GM12878 (cell line): ENCODE results near the gene ATF2. TPM values are rescaled to one million over a fixed set of nuclear protein-coding genes. Genes with fewer than 3 reads are reported as not detected.

Experiments used
- ATAC-seq: fragments of 200-7000 bp; cut with Tn5 transposase; 3 replicates; pipeline ENCODE4 v1.9.1; 2020; ENCODE audit warnings: mild to moderate bottlenecking, moderate library complexity
- BruUV-seq: library from RNA; stranded (reverse); fragments of 400-500 nt; replicated peaks from 2 replicates; lab custom pipeline; 2021; lab: Mats Ljungman, UMichigan
- CTCF ChIA-PET: fragments of 300-600 bp; sonication (Branson Sonifier 250); formaldehyde crosslinking; extraction: SDS; loops from one replicate; lab custom pipeline; 2021; ENCODE audit warnings: inconsistent platforms; lab: Yijun Ruan, JAX
- POLR2A ChIA-PET: fragments of 350-600 bp; formaldehyde crosslinking; extraction: SDS; loops from one replicate; lab custom pipeline; 2021; ENCODE audit warnings: inconsistent platforms; lab: Charles Lee
- RAD21 ChIA-PET: fragments of 300-600 bp; sonication (Branson Sonifier 250); formaldehyde crosslinking; loops from one replicate; lab custom pipeline; 2023; ENCODE audit warnings: antibody characterized with exemption; ENCODE audit not compliant: unreplicated experiment; lab: Charles Lee
- SMC1A ChIA-PET: fragments of 300-600 bp; sonication (Branson Sonifier 250); formaldehyde crosslinking; loops from one replicate; lab custom pipeline; 2023; ENCODE audit not compliant: unreplicated experiment, uncharacterized antibody; lab: Charles Lee
- DNase-seq: peaks from one replicate; pipeline ENCODE4 v3.0.0-alpha.2; 2011; ENCODE audit warnings: low read depth, low spot score
- FAIRE-seq: peaks from 3 replicates; lab custom pipeline; 2011; peaks lifted over from hg19 to GRCh38; lab: Jason Lieb, UNC
- H2AFZ ChIP-seq: 2 replicates; pipeline ENCODE4 v1.6.0; 2011; ENCODE audit warnings: low read depth, low read length, control low read depth; ENCODE audit not compliant: control insufficient read depth
- H3K27ac ChIP-seq: 2 replicates; pipeline ENCODE4 v1.5.1; 2011; ENCODE audit warnings: control low read depth; ENCODE audit not compliant: control insufficient read depth, insufficient read depth
- H3K27me3 ChIP-seq, 2 experiments: replicated peaks in 1 of 2; 2 replicates each; pipeline versions ENCODE4 v1.6.0 to v1.6.1; 2011; ENCODE audit warnings: low read length in 1 of 2; ENCODE audit not compliant: control insufficient read depth in 2 of 2, insufficient read depth in 2 of 2
- H3K36me3 ChIP-seq, 2 experiments: 2 replicates each; pipeline ENCODE4 v1.5.1; 2011; ENCODE audit warnings: low read length in 1 of 2; ENCODE audit not compliant: control insufficient read depth in 2 of 2, insufficient read depth in 2 of 2
- H3K4me1 ChIP-seq: 2 replicates; pipeline ENCODE4 v1.6.1; 2011; ENCODE audit warnings: mild to moderate bottlenecking, low read length, moderate library complexity, mixed read lengths; ENCODE audit not compliant: control insufficient read depth, insufficient read depth
- H3K4me2 ChIP-seq: 2 replicates; pipeline ENCODE4 v1.6.0; 2011; ENCODE audit warnings: control low read depth; ENCODE audit not compliant: control insufficient read depth, insufficient read depth
- H3K4me3 ChIP-seq: fragments of 200-600 bp; sonication (generic); 2 replicates; pipeline ENCODE4 v1.5.1; 2016
- H3K79me2 ChIP-seq: 2 replicates; pipeline ENCODE4 v1.6.0; 2011; ENCODE audit warnings: low read length; ENCODE audit not compliant: control insufficient read depth, insufficient read depth
- H3K9ac ChIP-seq: 2 replicates; pipeline ENCODE4 v1.8.0; 2011; ENCODE audit warnings: low read length, control low read depth, mixed read lengths; ENCODE audit not compliant: control insufficient read depth, insufficient read depth
- H3K9me3 ChIP-seq: replicated peaks from 3 replicates; pipeline ENCODE4 v1.5.1; 2011; ENCODE audit warnings: mild to moderate bottlenecking, low read length; ENCODE audit not compliant: control insufficient read depth, insufficient read depth
- H4K20me1 ChIP-seq: 2 replicates; pipeline ENCODE4 v1.6.0; 2011; ENCODE audit not compliant: control insufficient read depth, insufficient read depth
- ATF7 ChIP-seq: fragments of 450-650 bp; IDR thresholded peaks from 2 replicates; pipeline ENCODE4 v1.6.1; 2016; ENCODE audit warnings: low read depth, mild to moderate bottlenecking
- CHD1 ChIP-seq: IDR thresholded peaks from 2 replicates; pipeline ENCODE4 v1.6.1; 2012; ENCODE audit warnings: low read depth, low read length, improper control_type of control experiment
- CHD4 ChIP-seq: fragments of 200-600 bp; sonication (generic); IDR thresholded peaks from 2 replicates; pipeline ENCODE4 v1.6.1; 2016; ENCODE audit warnings: mild to moderate bottlenecking
- DPF2 ChIP-seq: fragments of 450-650 bp; IDR thresholded peaks from 2 replicates; pipeline ENCODE4 v1.6.1; 2017; ENCODE audit warnings: mild to moderate bottlenecking
- HDGF ChIP-seq: fragments of 450-650 bp; IDR thresholded peaks from 2 replicates; pipeline ENCODE4 v1.6.1; 2016; ENCODE audit warnings: antibody characterized with exemption
- IRF4 ChIP-seq: IDR thresholded peaks from 2 replicates; pipeline ENCODE4 v1.6.1; 2011; ENCODE audit warnings: low read depth, low read length
- LARP7 ChIP-seq: fragments of 450-650 bp; IDR thresholded peaks from 2 replicates; pipeline ENCODE4 v1.6.1; 2017; ENCODE audit warnings: mild to moderate bottlenecking
- NBN ChIP-seq: fragments of 450-650 bp; IDR thresholded peaks from 2 replicates; pipeline ENCODE4 v1.6.1; 2016
- PAX5 ChIP-seq: IDR thresholded peaks from 2 replicates; pipeline ENCODE4 v1.6.1; 2011; ENCODE audit warnings: low read depth, low read length, borderline replicate concordance
- SRF ChIP-seq, 2 experiments: IDR thresholded peaks; 2 replicates each; pipeline ENCODE4 v1.6.1; 2011; ENCODE audit warnings: low read depth in 2 of 2, low read length in 2 of 2, mild to moderate bottlenecking in 1 of 2, moderate library complexity in 1 of 2
- WGBS: methylation state at CpG from one replicate; pipeline ENCODE4 v1.1.6; 2016; ENCODE audit warnings: low lambda C conversion rate; ENCODE audit not compliant: insufficient replicate concordance, insufficient coverage; ENCODE audit errors: missing lambda C conversion rate; 5-methylcytosine and 5-hydroxymethylcytosine counted together
- in situ Hi-C: fragments of 300-500 bp; cut with MboI; formaldehyde crosslinking; loops from 9 replicates; pipeline ENCODE4 v1.14.3; 2018; ENCODE audit warnings: mixed read lengths
- intact Hi-C: fragments of 100-400 bp; cut with micrococcal nuclease; formaldehyde crosslinking; loops from one replicate; pipeline ENCODE4 v1.14.2; 2022; ENCODE audit not compliant: unreplicated experiment
- polyA plus RNA-seq, 11 experiments: library from polyadenylated mRNA; depleted of rRNA in 4 of 11; unstranded in 6 of 11; stranded (reverse) in 5 of 11; fragments of >200 nt; fragmentation: Nextera tagmentation in 4 of 11; fragmentation: Illumina TruSeq in 1 of 11; extraction: Ambion mirVana in 4 of 11; extraction: Trizol in 1 of 11; gene quantifications; 1 replicate in 1 of 11; 2 replicates in 10 of 11; pipeline versions ENCODE4 v1.2.1 to v1.2.3, GENCODE V29; 2011 to 2016; ENCODE audit warnings: inconsistent platforms in 2 of 11, missing spikeins in 2 of 11, low read depth in 1 of 11
- total RNA-seq, 4 experiments: library from RNA; depleted of rRNA in 3 of 4; stranded (reverse); fragments of >200 nt in 3 of 4; fragmentation: Illumina TruSeq in 1 of 4; extraction: Trizol in 1 of 4; gene quantifications; 2 replicates each; pipeline versions ENCODE4 v1.2.1 to v1.2.3, GENCODE V29; 2013 to 2021
- TF ChIP-seq, protein P1 (sequence below): IDR thresholded peaks from 2 replicates; pipeline ENCODE4 v1.6.1; 2012; ENCODE audit warnings: low read length, inconsistent platforms
- TF ChIP-seq, protein P2 (sequence below): fragments of 150-350 bp; IDR thresholded peaks from 2 replicates; pipeline ENCODE4 v1.6.1; 2016; ENCODE audit warnings: low read depth, low read length
- TF ChIP-seq, protein P3 (sequence below): fragments of 450-650 bp; IDR thresholded peaks from 2 replicates; pipeline ENCODE4 v1.6.1; 2016; ENCODE audit warnings: mild to moderate bottlenecking, moderate library complexity, borderline replicate concordance
- TF ChIP-seq, protein P4 (sequence below): IDR thresholded peaks from 2 replicates; pipeline ENCODE4 v1.6.1; 2012; ENCODE audit warnings: mild to moderate bottlenecking, low read depth, low read length

Gene ATF2
- total and polyA plus RNA-seq, 10 of the 15 experiments (the other 5 are each of a cell fraction or from before 2014, with no cell fraction given) = 10.3 to 78.0 (median 36.0) TPM

DNA sequence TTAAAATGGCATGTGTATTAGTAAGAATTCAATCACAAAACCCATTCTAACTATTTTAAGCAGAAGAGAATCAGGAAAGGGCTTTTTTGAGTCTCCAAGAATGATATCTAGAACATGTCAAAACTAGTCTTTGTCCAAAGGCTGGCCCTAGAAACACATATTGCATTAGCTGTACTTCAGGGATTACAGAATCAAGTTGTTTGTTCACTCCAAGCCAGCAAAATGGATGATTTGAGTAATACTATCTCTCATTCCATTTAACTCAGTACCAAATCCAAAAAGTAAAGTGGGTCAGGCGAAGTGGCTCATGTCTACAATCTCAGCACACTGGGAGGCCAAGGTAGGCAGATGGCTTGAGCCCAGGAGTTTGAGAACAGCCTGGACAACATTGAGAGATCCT is 41.3 kb downstream of the ATF2 start:
- Histone ChIP-seq H2AFZ (no peak overlapping the region), H3K4me2 (no peak overlapping the region), H3K9me3 (no peaks in the 10 kb centered on the region), H3K79me2 (no peaks in the 10 kb centered on the region; the same call in 1 of the 2 replicates), H3K27ac (no peak overlapping the region), H3K9ac (no peak overlapping the region), H3K4me3 (no peak overlapping the region), H3K4me1 (no peaks in the 10 kb centered on the region), H3K27me3 (no peaks in the 10 kb centered on the region), H4K20me1 (no peaks in the 10 kb centered on the region), H3K36me3 (peaks cover 0 to 27% of the 10 kb centered on the region in 2 experiments; a peak in 2 of 4 replicates)
- in situ Hi-C loops (no loop called here), intact Hi-C loops (no loop called here)
- no TSS peak for BruUV-seq
- WGBS = 97% methylated on average over 1 of the region's 1 CpG
- CTCF ChIA-PET = interaction anchor here (1.5 kb wide), 1 partner anchor 10 kb away, joined by 5 read pairs; no protein-coding TSS in a partner anchor
- DNase-seq = no peak
- RAD21 ChIA-PET = no interaction called here
- FAIRE-seq = no peak
- POLR2A ChIA-PET = no interaction called here
- SMC1A ChIA-PET = no interaction called here
- no peak for ATAC-seq
- TF ChIP-seq, protein P1, sequence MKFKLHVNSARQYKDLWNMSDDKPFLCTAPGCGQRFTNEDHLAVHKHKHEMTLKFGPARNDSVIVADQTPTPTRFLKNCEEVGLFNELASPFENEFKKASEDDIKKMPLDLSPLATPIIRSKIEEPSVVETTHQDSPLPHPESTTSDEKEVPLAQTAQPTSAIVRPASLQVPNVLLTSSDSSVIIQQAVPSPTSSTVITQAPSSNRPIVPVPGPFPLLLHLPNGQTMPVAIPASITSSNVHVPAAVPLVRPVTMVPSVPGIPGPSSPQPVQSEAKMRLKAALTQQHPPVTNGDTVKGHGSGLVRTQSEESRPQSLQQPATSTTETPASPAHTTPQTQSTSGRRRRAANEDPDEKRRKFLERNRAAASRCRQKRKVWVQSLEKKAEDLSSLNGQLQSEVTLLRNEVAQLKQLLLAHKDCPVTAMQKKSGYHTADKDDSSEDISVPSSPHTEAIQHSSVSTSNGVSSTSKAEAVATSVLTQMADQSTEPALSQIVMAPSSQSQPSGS = no peak
- no peak for TF ChIP-seq CHD4
- no peak for TF ChIP-seq ATF7
- TF ChIP-seq, protein P2, sequence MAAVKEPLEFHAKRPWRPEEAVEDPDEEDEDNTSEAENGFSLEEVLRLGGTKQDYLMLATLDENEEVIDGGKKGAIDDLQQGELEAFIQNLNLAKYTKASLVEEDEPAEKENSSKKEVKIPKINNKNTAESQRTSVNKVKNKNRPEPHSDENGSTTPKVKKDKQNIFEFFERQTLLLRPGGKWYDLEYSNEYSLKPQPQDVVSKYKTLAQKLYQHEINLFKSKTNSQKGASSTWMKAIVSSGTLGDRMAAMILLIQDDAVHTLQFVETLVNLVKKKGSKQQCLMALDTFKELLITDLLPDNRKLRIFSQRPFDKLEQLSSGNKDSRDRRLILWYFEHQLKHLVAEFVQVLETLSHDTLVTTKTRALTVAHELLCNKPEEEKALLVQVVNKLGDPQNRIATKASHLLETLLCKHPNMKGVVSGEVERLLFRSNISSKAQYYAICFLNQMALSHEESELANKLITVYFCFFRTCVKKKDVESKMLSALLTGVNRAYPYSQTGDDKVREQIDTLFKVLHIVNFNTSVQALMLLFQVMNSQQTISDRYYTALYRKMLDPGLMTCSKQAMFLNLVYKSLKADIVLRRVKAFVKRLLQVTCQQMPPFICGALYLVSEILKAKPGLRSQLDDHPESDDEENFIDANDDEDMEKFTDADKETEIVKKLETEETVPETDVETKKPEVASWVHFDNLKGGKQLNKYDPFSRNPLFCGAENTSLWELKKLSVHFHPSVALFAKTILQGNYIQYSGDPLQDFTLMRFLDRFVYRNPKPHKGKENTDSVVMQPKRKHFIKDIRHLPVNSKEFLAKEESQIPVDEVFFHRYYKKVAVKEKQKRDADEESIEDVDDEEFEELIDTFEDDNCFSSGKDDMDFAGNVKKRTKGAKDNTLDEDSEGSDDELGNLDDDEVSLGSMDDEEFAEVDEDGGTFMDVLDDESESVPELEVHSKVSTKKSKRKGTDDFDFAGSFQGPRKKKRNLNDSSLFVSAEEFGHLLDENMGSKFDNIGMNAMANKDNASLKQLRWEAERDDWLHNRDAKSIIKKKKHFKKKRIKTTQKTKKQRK = no peak
- TF ChIP-seq NBN = no peak
- TF ChIP-seq PAX5 = no peak
- no peak for TF ChIP-seq DPF2
- TF ChIP-seq, protein P3, sequence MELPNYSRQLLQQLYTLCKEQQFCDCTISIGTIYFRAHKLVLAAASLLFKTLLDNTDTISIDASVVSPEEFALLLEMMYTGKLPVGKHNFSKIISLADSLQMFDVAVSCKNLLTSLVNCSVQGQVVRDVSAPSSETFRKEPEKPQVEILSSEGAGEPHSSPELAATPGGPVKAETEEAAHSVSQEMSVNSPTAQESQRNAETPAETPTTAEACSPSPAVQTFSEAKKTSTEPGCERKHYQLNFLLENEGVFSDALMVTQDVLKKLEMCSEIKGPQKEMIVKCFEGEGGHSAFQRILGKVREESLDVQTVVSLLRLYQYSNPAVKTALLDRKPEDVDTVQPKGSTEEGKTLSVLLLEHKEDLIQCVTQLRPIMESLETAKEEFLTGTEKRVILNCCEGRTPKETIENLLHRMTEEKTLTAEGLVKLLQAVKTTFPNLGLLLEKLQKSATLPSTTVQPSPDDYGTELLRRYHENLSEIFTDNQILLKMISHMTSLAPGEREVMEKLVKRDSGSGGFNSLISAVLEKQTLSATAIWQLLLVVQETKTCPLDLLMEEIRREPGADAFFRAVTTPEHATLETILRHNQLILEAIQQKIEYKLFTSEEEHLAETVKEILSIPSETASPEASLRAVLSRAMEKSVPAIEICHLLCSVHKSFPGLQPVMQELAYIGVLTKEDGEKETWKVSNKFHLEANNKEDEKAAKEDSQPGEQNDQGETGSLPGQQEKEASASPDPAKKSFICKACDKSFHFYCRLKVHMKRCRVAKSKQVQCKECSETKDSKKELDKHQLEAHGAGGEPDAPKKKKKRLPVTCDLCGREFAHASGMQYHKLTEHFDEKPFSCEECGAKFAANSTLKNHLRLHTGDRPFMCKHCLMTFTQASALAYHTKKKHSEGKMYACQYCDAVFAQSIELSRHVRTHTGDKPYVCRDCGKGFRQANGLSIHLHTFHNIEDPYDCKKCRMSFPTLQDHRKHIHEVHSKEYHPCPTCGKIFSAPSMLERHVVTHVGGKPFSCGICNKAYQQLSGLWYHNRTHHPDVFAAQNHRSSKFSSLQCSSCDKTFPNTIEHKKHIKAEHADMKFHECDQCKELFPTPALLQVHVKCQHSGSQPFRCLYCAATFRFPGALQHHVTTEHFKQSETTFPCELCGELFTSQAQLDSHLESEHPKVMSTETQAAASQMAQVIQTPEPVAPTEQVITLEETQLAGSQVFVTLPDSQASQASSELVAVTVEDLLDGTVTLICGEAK = no peak
- TF ChIP-seq LARP7 = no peak
- TF ChIP-seq, protein P4, sequence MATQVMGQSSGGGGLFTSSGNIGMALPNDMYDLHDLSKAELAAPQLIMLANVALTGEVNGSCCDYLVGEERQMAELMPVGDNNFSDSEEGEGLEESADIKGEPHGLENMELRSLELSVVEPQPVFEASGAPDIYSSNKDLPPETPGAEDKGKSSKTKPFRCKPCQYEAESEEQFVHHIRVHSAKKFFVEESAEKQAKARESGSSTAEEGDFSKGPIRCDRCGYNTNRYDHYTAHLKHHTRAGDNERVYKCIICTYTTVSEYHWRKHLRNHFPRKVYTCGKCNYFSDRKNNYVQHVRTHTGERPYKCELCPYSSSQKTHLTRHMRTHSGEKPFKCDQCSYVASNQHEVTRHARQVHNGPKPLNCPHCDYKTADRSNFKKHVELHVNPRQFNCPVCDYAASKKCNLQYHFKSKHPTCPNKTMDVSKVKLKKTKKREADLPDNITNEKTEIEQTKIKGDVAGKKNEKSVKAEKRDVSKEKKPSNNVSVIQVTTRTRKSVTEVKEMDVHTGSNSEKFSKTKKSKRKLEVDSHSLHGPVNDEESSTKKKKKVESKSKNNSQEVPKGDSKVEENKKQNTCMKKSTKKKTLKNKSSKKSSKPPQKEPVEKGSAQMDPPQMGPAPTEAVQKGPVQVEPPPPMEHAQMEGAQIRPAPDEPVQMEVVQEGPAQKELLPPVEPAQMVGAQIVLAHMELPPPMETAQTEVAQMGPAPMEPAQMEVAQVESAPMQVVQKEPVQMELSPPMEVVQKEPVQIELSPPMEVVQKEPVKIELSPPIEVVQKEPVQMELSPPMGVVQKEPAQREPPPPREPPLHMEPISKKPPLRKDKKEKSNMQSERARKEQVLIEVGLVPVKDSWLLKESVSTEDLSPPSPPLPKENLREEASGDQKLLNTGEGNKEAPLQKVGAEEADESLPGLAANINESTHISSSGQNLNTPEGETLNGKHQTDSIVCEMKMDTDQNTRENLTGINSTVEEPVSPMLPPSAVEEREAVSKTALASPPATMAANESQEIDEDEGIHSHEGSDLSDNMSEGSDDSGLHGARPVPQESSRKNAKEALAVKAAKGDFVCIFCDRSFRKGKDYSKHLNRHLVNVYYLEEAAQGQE = no peak
- TF ChIP-seq SRF (IDR thresholded peaks at IDR 0.05; ENCODE audit: low read depth in 2 of 2, low read length in 2 of 2) = no peak
- no peak for TF ChIP-seq CHD1
- no peak for TF ChIP-seq HDGF
- no peak for TF ChIP-seq IRF4
